Effector memory CD4-positive, alpha-beta T cell (primary cell): ENCODE measurements around the gene NCMAP.
A peak's percentile ranks its signal among the peaks of the same experiment; 100 is the strongest.
"Not testable (repeated sequence)": the region's sequence is repeated elsewhere in the genome, so short reads cannot be mapped to it uniquely, and the experiment has no call there.

Experiments used
- DNase-seq, 3 donors: peaks; one replicate each; pipeline ENCODE4 v3.0.0-alpha.2; 2020
- H3K27ac ChIP-seq: 2 replicates; pipeline ENCODE4 v1.7.0; 2013; ENCODE audit warnings: mild to moderate bottlenecking, low read length, moderate library complexity; ENCODE audit not compliant: insufficient read depth, poor library complexity, severe bottlenecking
- H3K27me3 ChIP-seq: replicated peaks from 2 replicates; pipeline ENCODE4 v1.7.0; 2013; ENCODE audit warnings: mild to moderate bottlenecking, low read length; ENCODE audit not compliant: insufficient read depth, control insufficient read depth, poor library complexity, severe bottlenecking
- H3K36me3 ChIP-seq: 2 replicates; pipeline ENCODE4 v1.7.0; 2013; ENCODE audit warnings: mild to moderate bottlenecking, low read length, moderate library complexity; ENCODE audit not compliant: control insufficient read depth, insufficient read depth
- H3K4me1 ChIP-seq: 2 replicates; pipeline ENCODE4 v1.7.0; 2013; ENCODE audit warnings: low read length, mild to moderate bottlenecking; ENCODE audit not compliant: control insufficient read depth, insufficient read depth, poor library complexity, severe bottlenecking
- H3K4me3 ChIP-seq: 2 replicates; pipeline ENCODE4 v1.7.0; 2013; ENCODE audit warnings: low read length, low read depth, mild to moderate bottlenecking; ENCODE audit not compliant: insufficient read depth, poor library complexity, severe bottlenecking
- H3K9me3 ChIP-seq: 2 replicates; pipeline ENCODE4 v1.7.0; 2013; ENCODE audit warnings: mild to moderate bottlenecking, low read length, moderate library complexity; ENCODE audit not compliant: control insufficient read depth
- total RNA-seq, 3 donors: gene quantifications; one replicate each; lab custom pipeline; 2026; lab: John Stamatoyannopoulos, UW

The NCMAP gene
- 0 reads per million in 3 donors for total RNA-seq

GRCh38 chr1:24555591-24556413 is at the start of gene NCMAP:
Gene NCMAP (plus strand): TSS chr1:24556087. CDS start chr1:24595431, 39,344 bp downstream.
- no peaks in the 10 kb centered on the region for H3K36me3 ChIP-seq
- H3K9me3 ChIP-seq, result no peaks in the 10 kb centered on the region
- peaks cover 12% of the 10 kb centered on the region for H3K4me1 ChIP-seq
- H3K27ac ChIP-seq, result peak within 1 kb of the TSS; percentile 18
- H3K4me3 ChIP-seq, result peak within 1 kb of the TSS; percentile 49
- DNase-seq, result peak; percentile 27 to 46 (median 43)
- peaks cover 6% of the 10 kb centered on the region for H3K27me3 ChIP-seq

GRCh38 chr1:24506691-24507381 is 49.1 kb upstream of the NCMAP start:
- Histone ChIP-seq H3K27ac (peak overlapping the region; percentile 97), H3K9me3 (no peaks in the 10 kb centered on the region), H3K4me3 (peak overlapping the region; percentile 68), H3K27me3 (no peaks in the 10 kb centered on the region), H3K36me3 (peaks cover 3% of the 10 kb centered on the region), H3K4me1 (peaks cover 61% of the 10 kb centered on the region)
- peak in 1 of 3 donors; percentile 19 for DNase-seq

DNA sequence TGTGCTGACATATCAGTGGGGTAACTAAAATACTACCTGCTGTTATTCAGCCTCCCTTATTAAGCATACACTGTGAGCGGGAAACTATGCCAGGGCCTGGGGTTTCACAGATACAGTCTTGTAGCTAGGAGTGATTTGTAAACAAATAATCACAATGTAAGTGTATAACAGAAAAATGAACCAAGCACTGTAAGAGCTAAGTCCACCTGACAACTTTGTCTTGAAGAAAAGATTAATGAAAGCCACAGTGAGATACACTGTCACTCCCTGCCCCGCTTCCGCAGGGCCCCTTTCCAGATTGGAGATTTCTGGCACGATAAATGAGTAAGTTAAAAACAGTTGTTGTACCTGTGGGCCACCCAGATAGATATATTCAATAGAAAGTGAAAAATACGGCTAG is 48.5 kb upstream of the NCMAP start:
- Histone ChIP-seq H3K36me3 (peaks cover 7% of the 10 kb centered on the region), H3K4me3 (peak overlapping the region; percentile 68), H3K27me3 (no peaks in the 10 kb centered on the region), H3K9me3 (no peaks in the 10 kb centered on the region), H3K4me1 (peaks cover 67% of the 10 kb centered on the region), H3K27ac (peak overlapping the region; percentile 97)
- DNase-seq, result peak in 2 of 3 donors; percentile 28 to 43

- Histone ChIP-seq H3K36me3 (peaks cover 12% of the 10 kb centered on the region), H3K27ac (peak overlapping the region; percentile 97), H3K4me3 (no peak overlapping the region), H3K9me3 (no peaks in the 10 kb centered on the region), H3K27me3 (no peaks in the 10 kb centered on the region), H3K4me1 (peaks cover 81% of the 10 kb centered on the region)
- DNase-seq, result no peak
These were observed 47.0 kb upstream of the NCMAP start for GRCh38 chr1:24508911-24509310.

DNA sequence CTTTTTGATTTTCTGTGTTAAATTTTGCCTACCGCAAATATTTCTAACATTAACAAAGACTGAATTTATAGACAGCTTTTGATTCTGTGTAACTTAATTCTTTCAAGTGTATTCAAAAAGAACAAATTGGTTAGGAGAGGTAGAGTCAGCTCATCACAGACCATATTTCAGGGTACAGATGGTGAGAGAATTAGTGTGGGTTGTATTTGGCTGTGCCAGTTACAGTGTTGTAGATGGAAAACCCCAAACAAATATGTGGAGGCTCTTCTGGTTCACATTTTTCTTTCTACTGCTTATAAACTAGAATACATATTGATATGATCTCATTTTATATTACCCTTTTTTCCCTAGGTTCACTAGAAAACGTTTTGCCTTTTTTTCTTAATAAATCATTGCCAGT is 42.2 kb upstream of the NCMAP start:
- H3K9me3 ChIP-seq, result no peaks in the 10 kb centered on the region
- no peaks in the 10 kb centered on the region for H3K27me3 ChIP-seq
- DNase-seq, result no peak
- H3K4me3 ChIP-seq, result no peak overlapping the region
- no peak overlapping the region for H3K27ac ChIP-seq
- peaks cover 38% of the 10 kb centered on the region for H3K36me3 ChIP-seq
- peaks cover 58% of the 10 kb centered on the region for H3K4me1 ChIP-seq

GRCh38 chr1:24514946-24515345 is 40.9 kb upstream of the NCMAP start:
- Histone ChIP-seq H3K27ac (no peak overlapping the region), H3K4me3 (no peak overlapping the region), H3K4me1 (peaks cover 45% of the 10 kb centered on the region), H3K27me3 (no peaks in the 10 kb centered on the region), H3K9me3 (no peaks in the 10 kb centered on the region), H3K36me3 (peaks cover 37% of the 10 kb centered on the region)
- no peak for DNase-seq

DNA sequence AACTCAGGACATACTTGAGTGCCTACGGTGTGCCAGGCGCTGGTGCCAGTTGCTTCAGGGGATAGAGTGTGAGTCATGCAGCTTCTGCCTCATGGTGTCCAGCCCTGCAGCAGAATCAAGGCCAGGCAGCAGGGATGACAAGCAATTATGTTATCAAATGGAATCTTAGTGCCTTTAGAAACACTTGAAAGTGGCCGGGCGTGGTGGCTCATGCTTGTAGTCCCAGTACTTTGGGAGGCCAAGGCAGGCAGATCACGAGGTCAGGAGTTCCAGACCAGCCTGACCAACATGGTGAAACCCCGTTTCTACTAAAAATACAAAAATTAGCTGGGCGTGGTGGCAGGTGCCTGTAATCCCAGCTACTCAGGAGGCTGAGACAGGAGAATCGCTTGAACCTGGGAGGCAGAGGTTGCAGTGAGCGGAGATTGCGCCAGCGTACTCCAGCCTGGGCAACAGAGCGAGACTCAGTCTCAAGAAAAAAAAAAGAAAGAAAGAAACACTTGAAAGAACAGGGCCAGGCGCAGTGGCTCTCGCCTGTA is 40.1 kb upstream of the NCMAP start:
- H3K4me1 ChIP-seq, result peaks cover 39% of the 10 kb centered on the region
- not testable (repeated sequence) for H3K27me3 ChIP-seq, DNase-seq, H3K27ac ChIP-seq, H3K9me3 ChIP-seq, H3K4me3 ChIP-seq
- H3K36me3 ChIP-seq, result peaks cover 41% of the 10 kb centered on the region

DNA sequence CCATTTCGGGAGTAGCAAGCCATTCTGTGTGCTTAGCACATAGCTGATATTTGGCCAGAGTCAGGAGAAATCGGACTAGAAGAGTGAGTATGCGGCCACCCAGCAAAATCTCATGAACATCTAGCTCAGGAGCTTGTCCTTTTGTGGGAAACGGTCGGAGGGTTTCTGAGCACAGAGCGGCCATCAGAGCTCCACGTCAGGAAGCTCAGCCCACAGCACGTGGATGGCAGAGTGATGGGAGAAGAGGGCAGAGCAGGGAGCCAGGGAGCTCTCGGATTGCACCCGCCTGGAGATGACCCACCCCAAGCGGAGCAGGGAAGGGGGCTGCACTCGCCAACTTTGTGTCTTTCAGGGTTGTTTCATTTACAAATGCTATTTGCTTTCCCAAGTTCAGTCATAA is 39.4 kb upstream of the NCMAP start:
- Histone ChIP-seq H3K4me1 (peaks cover 34% of the 10 kb centered on the region), H3K4me3 (no peak overlapping the region), H3K36me3 (peaks cover 47% of the 10 kb centered on the region), H3K9me3 (no peaks in the 10 kb centered on the region), H3K27me3 (no peaks in the 10 kb centered on the region), H3K27ac (no peak overlapping the region)
- no peak for DNase-seq

- DNase-seq, result no peak
- H3K4me3 ChIP-seq, result no peak overlapping the region
- no peaks in the 10 kb centered on the region for H3K9me3 ChIP-seq
- H3K4me1 ChIP-seq, result peaks cover 22% of the 10 kb centered on the region
- no peak overlapping the region for H3K27ac ChIP-seq
- peaks cover 48% of the 10 kb centered on the region for H3K36me3 ChIP-seq
- H3K27me3 ChIP-seq, result no peaks in the 10 kb centered on the region
These were observed 38.0 kb upstream of the NCMAP start for GRCh38 chr1:24517898-24518297.

- not testable (repeated sequence) for H3K27me3 ChIP-seq, H3K4me3 ChIP-seq, H3K27ac ChIP-seq, DNase-seq, H3K4me1 ChIP-seq, H3K9me3 ChIP-seq
- H3K36me3 ChIP-seq, result peaks cover 38% of the 10 kb centered on the region
These were observed 35.6 kb upstream of the NCMAP start for GRCh38 chr1:24520282-24520681.
